BLaER1 (cell line): ENCODE measurements around the gene PHF20.
"Not testable (repeated sequence)": the region's sequence is repeated elsewhere in the genome, so short reads cannot be mapped to it uniquely, and the experiment has no call there.

ENCODE experiments used
- H3K27ac ChIP-seq: shearing (Covaris generic); formaldehyde crosslinking; 2 replicates; pipeline ENCODE4 v1.8.1; 2022
- H3K27me3 ChIP-seq: shearing (Covaris generic); formaldehyde crosslinking; 2 replicates; pipeline ENCODE4 v1.8.1; 2022
- H3K36me3 ChIP-seq: shearing (Covaris generic); formaldehyde crosslinking; 2 replicates; pipeline ENCODE4 v1.8.1; 2022
- H3K4me1 ChIP-seq: shearing (Covaris generic); formaldehyde crosslinking; 2 replicates; pipeline ENCODE4 v1.8.1; 2022
- H3K4me2 ChIP-seq: shearing (Covaris generic); formaldehyde crosslinking; 2 replicates; pipeline ENCODE4 v1.8.1; 2022
- H3K4me3 ChIP-seq: shearing (Covaris generic); formaldehyde crosslinking; 2 replicates; pipeline ENCODE4 v1.8.1; 2022
- H3K9ac ChIP-seq: shearing (Covaris generic); formaldehyde crosslinking; 2 replicates; pipeline ENCODE4 v1.8.1; 2022
- H3K9me3 ChIP-seq: shearing (Covaris generic); formaldehyde crosslinking; 2 replicates; pipeline ENCODE4 v1.8.1; 2022
- H4K20me1 ChIP-seq: shearing (Covaris generic); formaldehyde crosslinking; 2 replicates; pipeline ENCODE4 v1.8.1; 2022
- Cebpa-rat ChIP-seq: shearing (Covaris generic); IDR thresholded peaks from 2 replicates; pipeline ENCODE4 v1.8.1; 2022

PHF20 gene

DNA sequence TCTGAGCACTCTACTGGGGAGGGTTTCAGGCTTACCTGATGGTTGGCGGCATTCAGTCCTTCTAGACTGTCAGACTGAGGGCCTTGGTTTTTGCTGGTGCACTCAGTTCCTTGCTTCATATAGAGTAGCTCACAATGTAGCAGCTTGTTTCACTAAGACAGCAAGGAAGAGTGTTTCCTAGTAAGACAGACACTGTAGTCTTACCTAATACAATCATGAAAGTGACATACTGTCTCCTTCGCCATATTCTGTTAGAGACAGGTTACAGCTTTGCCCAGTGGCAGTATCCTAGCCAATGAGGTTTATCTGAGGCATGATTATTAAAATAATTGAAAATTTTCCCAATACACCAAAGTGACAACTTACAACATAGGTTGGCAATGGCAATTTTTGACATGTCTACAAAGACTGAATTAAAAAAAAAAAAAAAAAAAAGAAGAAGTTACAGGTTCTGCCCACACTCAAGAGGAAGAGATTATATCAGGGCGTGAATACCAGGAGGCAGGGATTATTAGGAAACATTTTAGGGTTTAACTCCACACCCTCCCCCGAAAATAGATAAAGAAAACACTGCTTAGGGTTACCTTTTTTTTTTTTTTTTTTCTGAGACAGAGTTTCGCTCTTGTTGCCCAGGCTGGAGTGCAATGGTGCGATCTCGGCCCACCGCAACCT is 115.7 kb downstream of the PHF20 start:
- no peak for TF ChIP-seq Cebpa-rat
- peaks cover 3% of the 10 kb centered on the region; the same call in 1 of the 2 replicates for H3K4me1 ChIP-seq
- H3K4me3 ChIP-seq, result no peak overlapping the region
- H3K9me3 ChIP-seq, result no peaks in the 10 kb centered on the region
- no peak overlapping the region for H3K27ac ChIP-seq
- no peaks in the 10 kb centered on the region for H3K27me3 ChIP-seq
- H3K4me2 ChIP-seq, result no peak overlapping the region
- no peak overlapping the region for H3K9ac ChIP-seq
- H3K36me3 ChIP-seq, result peaks cover 51% of the 10 kb centered on the region
- peaks cover 18% of the 10 kb centered on the region; the same call in 1 of the 2 replicates for H4K20me1 ChIP-seq

DNA sequence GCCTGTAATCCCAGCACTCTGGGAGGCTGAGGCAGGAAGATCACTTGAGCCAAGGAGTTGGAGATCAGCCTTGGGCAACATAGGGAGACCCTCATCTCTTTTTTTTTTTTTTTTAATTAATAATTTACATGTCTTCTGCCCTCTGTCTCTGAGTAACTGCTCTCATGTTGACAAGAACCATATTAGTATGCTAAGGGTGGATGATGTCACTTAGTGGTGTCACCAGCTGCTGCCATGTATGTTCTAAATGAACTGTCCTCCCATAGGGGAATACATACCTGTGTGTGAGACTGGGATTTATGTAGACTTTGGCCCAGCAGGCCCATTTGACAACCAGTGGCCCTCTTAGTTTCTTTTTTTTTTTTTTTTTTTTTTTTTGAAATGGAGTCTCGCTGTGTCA is 116.8 kb downstream of the PHF20 start:
- Histone ChIP-seq H3K4me1 (peaks cover 8% of the 10 kb centered on the region; the same call in 1 of the 2 replicates), H4K20me1 (peaks cover 14% of the 10 kb centered on the region; the same call in 1 of the 2 replicates), H3K27ac (no peak overlapping the region), H3K4me2 (no peak overlapping the region), H3K9me3 (no peaks in the 10 kb centered on the region), H3K4me3 (no peak overlapping the region), H3K9ac (no peak overlapping the region), H3K27me3 (no peaks in the 10 kb centered on the region), H3K36me3 (peaks cover 51% of the 10 kb centered on the region)
- no peak for TF ChIP-seq Cebpa-rat

DNA sequence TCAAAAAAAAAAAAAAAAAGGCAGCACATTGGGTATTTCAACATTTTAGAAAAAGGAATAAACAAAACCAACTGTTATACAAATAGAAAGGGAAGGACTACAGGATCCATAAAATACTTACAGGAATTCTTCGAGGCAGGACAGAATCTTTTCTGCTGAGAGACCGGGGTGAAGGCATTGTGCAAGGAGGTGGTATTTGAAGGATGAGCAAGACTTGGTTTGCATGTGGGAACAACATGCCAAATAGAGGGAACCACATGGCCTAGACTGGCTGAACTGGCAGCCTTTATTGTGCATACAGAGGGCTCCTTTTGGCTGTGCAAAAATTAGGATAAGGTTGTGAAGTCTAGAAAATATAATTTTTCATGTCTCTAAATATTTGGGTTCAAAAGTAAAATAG is 119.6 kb downstream of the PHF20 start:
- peaks cover 66% of the 10 kb centered on the region for H3K36me3 ChIP-seq
- TF ChIP-seq Cebpa-rat, result no peak
- H3K4me1 ChIP-seq, result peaks cover 8% of the 10 kb centered on the region; the same call in 1 of the 2 replicates
- H3K9ac ChIP-seq, result no peak overlapping the region
- H3K4me3 ChIP-seq, result no peak overlapping the region
- no peaks in the 10 kb centered on the region for H3K9me3 ChIP-seq
- 0 out of 2 replicates have a peak, but pooled peaks cover 7% of the 10 kb centered on the region for H4K20me1 ChIP-seq
- no peak overlapping the region for H3K4me2 ChIP-seq
- no peak overlapping the region for H3K27ac ChIP-seq
- H3K27me3 ChIP-seq, result no peaks in the 10 kb centered on the region

DNA sequence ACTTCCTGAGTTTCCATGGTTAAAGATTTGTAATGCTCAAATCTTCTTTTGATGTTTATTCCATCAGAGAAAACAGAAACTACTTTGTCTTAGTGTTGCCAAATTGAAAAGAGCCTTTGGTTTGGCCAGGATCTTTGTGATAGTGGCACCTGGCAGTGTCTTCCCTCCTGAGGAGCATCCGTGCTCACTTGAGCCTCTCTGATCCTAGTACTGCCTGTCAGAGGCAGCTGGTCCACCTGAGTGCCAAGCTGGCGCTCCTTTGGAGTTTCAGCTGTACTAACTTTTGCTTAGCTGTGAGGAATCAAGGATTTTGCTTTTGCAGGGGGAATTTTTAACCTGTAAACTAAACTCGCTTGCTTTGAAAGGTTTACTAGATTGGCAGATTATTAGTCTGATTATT is 121.1 kb downstream of the PHF20 start:
- Histone ChIP-seq H3K36me3 (peaks cover 56% of the 10 kb centered on the region), H3K4me3 (no peak overlapping the region), H3K9ac (no peak overlapping the region), H4K20me1 (0 out of 2 replicates have a peak, but pooled peaks cover 7% of the 10 kb centered on the region), H3K4me1 (peaks cover 8% of the 10 kb centered on the region; the same call in 1 of the 2 replicates), H3K27me3 (no peaks in the 10 kb centered on the region), H3K4me2 (no peak overlapping the region), H3K27ac (no peak overlapping the region), H3K9me3 (no peaks in the 10 kb centered on the region)
- TF ChIP-seq Cebpa-rat, result no peak

DNA sequence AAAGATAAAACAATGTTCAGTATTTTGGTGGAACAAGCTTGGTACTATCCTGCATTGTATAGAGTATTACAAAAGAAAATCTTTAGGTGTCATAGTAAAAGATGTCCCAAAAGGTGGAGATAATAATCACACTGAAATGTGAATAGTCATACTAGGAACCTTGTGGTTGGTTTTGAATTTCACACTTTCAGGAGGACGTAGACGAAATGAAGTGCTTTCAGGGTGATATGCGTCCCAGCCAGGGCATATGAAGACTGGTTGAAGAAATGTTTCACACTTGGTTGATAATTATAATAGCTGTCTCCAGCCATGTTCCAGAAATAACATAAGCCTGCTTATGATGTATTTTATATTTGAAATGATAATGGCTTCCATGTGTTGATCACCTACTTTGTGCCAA is 122.1 kb downstream of the PHF20 start:
- Histone ChIP-seq H4K20me1 (0 out of 2 replicates have a peak, but pooled peaks cover 7% of the 10 kb centered on the region), H3K27ac (no peak overlapping the region), H3K4me3 (no peak overlapping the region), H3K9me3 (no peaks in the 10 kb centered on the region), H3K9ac (no peak overlapping the region), H3K36me3 (peaks cover 66% of the 10 kb centered on the region), H3K4me1 (peaks cover 8% of the 10 kb centered on the region; the same call in 1 of the 2 replicates), H3K4me2 (no peak overlapping the region), H3K27me3 (no peaks in the 10 kb centered on the region)
- TF ChIP-seq Cebpa-rat, result no peak

DNA sequence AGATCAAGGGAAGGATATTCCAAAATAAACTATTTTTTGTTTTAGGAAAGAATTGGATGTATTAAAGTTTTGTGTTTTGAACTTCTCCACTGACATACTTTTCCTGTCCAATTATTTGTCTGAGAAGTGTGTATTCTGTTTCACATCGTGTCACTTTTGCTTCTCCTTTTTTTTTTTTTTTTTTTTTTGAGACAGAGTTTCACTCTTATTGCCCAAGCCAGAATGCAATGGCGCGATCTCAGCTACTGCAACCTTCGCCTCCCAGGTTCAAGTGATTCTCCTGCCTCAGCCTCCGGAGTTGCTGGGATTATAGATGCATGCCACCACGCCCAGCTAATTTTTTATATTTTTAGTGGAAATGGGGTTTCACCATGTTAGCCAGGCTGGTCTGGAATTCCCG is 123.7 kb downstream of the PHF20 start:
- not testable (repeated sequence) for H3K4me2 ChIP-seq, H4K20me1 ChIP-seq, H3K4me3 ChIP-seq, H3K27ac ChIP-seq, H3K4me1 ChIP-seq, H3K27me3 ChIP-seq, H3K9ac ChIP-seq, H3K9me3 ChIP-seq
- H3K36me3 ChIP-seq, result peaks cover 66% of the 10 kb centered on the region

DNA sequence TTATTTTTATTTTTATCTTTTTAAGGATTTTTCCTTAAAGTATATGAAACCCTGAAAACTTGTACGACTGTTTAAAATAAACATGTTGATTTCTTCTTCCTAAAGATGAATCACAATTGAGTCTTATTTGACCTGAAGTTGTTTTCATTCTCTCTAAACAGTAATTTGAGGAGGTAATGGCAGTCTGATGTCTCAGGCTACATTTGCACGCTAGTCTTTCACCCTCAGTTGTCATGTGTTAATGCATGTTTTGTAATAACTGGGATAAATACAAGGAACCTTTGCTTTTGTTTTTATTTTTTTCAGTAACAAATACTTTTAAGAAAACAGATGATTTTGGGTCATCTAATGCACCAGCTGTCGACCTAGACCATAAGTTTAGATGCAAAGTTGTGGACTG is 127.2 kb downstream of the PHF20 start:
- no peaks in the 10 kb centered on the region for H4K20me1 ChIP-seq
- no peak overlapping the region for H3K27ac ChIP-seq
- no peak overlapping the region for H3K4me3 ChIP-seq
- no peaks in the 10 kb centered on the region for H3K27me3 ChIP-seq
- no peak overlapping the region for H3K4me2 ChIP-seq
- H3K9me3 ChIP-seq, result no peaks in the 10 kb centered on the region
- no peak overlapping the region for H3K9ac ChIP-seq
- no peaks in the 10 kb centered on the region for H3K4me1 ChIP-seq
- H3K36me3 ChIP-seq, result peaks cover 75% of the 10 kb centered on the region
- TF ChIP-seq Cebpa-rat, result no peak

DNA sequence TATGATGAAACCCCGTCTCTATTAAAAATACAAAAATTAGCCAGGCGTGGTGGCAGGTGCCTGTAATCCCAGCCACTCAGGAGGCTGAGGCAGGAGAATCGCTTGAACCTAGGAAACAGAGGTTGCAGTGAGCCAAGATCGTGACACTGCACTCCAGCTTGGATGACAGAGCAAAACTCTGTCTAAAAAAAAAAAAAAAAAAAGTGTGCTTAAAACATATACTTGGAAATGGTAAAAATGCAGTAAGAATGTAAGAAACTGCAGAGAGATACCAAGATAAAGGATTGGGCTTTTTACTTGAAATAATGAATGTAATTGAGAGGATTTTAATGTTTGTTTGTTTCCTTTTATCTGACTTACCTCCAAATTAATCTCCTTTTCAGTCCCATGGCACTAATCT is 129.4 kb downstream of the PHF20 start:
- H3K4me1 ChIP-seq, H3K9me3 ChIP-seq, H4K20me1 ChIP-seq, H3K27ac ChIP-seq, H3K9ac ChIP-seq, H3K27me3 ChIP-seq, H3K4me3 ChIP-seq, H3K4me2 ChIP-seq: not testable (repeated sequence)
- H3K36me3 ChIP-seq, result peaks cover 76% of the 10 kb centered on the region

DNA sequence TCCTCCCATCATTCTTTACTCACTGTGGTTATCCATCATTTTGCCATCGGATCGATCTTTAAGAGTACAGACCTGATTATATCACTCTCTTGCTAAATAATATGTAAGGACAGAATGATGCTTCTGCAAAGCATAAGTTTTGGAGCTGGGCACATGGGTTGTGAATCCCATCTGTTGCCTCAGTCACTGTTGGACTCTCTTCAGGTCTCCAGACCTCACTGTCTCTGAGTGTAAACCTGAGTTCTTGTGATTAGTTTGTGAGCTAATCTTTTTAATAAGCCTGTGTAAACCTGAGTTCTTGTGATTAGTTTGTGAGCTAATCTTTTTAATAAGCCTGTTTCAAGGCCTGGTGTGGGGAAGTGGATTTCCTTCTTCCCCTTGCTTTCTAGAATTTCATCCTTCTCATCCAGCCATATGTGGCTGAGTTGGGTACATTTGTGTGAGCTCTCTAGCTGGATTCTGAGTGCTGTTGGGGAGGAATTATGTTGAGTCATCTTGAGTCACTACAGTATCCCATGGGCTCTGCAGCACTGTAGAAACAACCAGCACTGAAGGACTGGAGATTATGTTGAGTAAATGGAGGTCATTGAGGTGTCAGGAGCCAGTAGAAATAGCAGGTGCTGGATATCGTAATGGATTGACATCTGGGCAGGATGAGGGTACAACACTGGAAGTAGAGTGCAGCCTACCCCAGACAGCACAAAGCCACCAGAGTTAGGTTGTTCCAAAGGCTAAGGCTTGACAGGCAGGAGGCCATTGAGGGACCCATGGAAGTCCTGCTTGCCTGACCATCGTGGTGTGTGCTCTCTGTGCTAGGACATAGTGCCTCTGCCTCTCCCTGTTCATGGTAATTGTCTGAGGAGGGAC is 130.1 kb downstream of the PHF20 start:
- TF ChIP-seq Cebpa-rat, result no peak
- Histone ChIP-seq H4K20me1 (0 out of 2 replicates have a peak, but pooled peaks cover 2% of the 10 kb centered on the region), H3K4me2 (no peak overlapping the region), H3K9ac (no peak overlapping the region), H3K27me3 (no peaks in the 10 kb centered on the region), H3K36me3 (peaks cover 83% of the 10 kb centered on the region), H3K27ac (no peak overlapping the region), H3K4me1 (peaks cover 8% of the 10 kb centered on the region), H3K4me3 (no peak overlapping the region), H3K9me3 (no peaks in the 10 kb centered on the region)

DNA sequence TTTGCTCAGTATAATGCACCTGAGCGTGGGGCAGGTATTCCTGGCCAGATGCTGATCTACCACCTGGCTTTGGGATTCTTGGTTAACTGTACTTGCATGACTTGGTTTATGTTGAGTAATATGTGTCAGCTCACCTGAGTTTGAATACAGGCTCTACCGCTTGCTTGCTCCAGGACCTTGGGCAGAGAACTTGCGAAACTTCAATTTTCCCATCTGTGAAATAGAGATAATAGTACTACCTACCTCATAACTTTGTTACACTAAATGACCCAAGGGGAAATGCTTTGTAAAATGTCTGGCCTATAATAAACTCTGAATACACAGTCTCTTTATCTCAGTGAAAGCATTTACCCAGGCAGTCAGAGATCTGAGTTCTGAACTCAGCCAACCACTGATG is 130.7 kb downstream of the PHF20 start:
- Histone ChIP-seq H3K27ac (no peak overlapping the region), H3K4me2 (no peak overlapping the region), H3K9me3 (no peaks in the 10 kb centered on the region), H3K27me3 (no peaks in the 10 kb centered on the region), H3K4me1 (peaks cover 8% of the 10 kb centered on the region), H3K9ac (no peak overlapping the region), H3K36me3 (peaks cover 89% of the 10 kb centered on the region), H4K20me1 (0 out of 2 replicates have a peak, but pooled peaks cover 6% of the 10 kb centered on the region), H3K4me3 (no peak overlapping the region)
- no peak for TF ChIP-seq Cebpa-rat
